Measurements from ENCODE around the gene CENPC.
"Not testable (repeated sequence)": the region's sequence is repeated elsewhere in the genome, so short reads cannot be mapped to it uniquely, and the experiment has no call there.

Gene CENPC

GRCh38 chr4:67447873-67448272 is 97.4 kb downstream of the CENPC start:
- no peaks in the 10 kb centered on the region for H3K4me1 Mint-ChIP-seq (ENCODE audit: low read depth)
- no peak overlapping the region for H3K4me3 Mint-ChIP-seq
- no peaks in the 10 kb centered on the region for H3K27me3 Mint-ChIP-seq (ENCODE audit: low read depth)
- H3K9me3 Mint-ChIP-seq, result peaks cover 16% of the 10 kb centered on the region
- H3K36me3 Mint-ChIP-seq (ENCODE audit: low read depth), result peaks cover 19% of the 10 kb centered on the region
- no peak for DNase-seq (ENCODE audit: low spot score)
- no peak overlapping the region for H3K27ac Mint-ChIP-seq

GRCh38 chr4:67446811-67447210 is 98.5 kb downstream of the CENPC start:
- no peaks in the 10 kb centered on the region for H3K27me3 Mint-ChIP-seq (ENCODE audit: low read depth)
- H3K4me1 Mint-ChIP-seq (ENCODE audit: low read depth), result no peaks in the 10 kb centered on the region
- DNase-seq (ENCODE audit: low spot score), result no peak
- peaks cover 16% of the 10 kb centered on the region for H3K9me3 Mint-ChIP-seq
- no peak overlapping the region for H3K4me3 Mint-ChIP-seq
- H3K36me3 Mint-ChIP-seq (ENCODE audit: low read depth), result peaks cover 17% of the 10 kb centered on the region
- H3K27ac Mint-ChIP-seq, result no peak overlapping the region

DNA sequence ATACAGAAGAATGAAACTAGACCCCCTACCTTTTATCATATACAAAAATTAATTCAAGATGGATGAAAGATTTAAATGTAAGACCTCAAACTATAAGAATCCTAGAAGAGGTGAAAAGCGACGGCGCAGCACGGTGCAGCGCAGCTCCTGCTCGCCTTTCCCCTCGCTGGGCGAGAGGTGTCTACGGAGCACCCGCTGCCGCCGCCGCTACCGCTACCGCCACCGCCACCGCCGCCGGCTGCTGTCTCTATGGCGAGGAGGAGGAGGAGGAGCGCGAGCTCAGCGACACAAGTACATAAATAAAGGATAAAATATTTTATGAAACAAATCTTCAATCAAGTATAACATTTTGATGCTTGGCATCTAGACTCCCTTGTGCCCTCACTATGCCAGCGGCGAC is 99.4 kb downstream of the CENPC start:
- H3K27ac Mint-ChIP-seq; H3K4me3 Mint-ChIP-seq; H3K27me3 Mint-ChIP-seq (ENCODE audit: low read depth); H3K4me1 Mint-ChIP-seq (ENCODE audit: low read depth); DNase-seq (ENCODE audit: low spot score): not testable (repeated sequence)
- peaks cover 25% of the 10 kb centered on the region for H3K36me3 Mint-ChIP-seq (ENCODE audit: low read depth)
- peaks cover 16% of the 10 kb centered on the region for H3K9me3 Mint-ChIP-seq

GRCh38 chr4:67438975-67439374 is 106.3 kb downstream of the CENPC start:
- Mint-ChIP-seq H3K9me3 (peaks cover 5% of the 10 kb centered on the region), H3K27me3 (ENCODE audit: low read depth) (no peaks in the 10 kb centered on the region), H3K27ac (no peak overlapping the region), H3K4me3 (no peak overlapping the region), H3K4me1 (ENCODE audit: low read depth) (peaks cover 7% of the 10 kb centered on the region), H3K36me3 (ENCODE audit: low read depth) (peaks cover 34% of the 10 kb centered on the region)
- DNase-seq (ENCODE audit: low spot score), result no peak

- Mint-ChIP-seq H3K27ac (no peak overlapping the region), H3K9me3 (peaks cover 5% of the 10 kb centered on the region), H3K27me3 (ENCODE audit: low read depth) (no peaks in the 10 kb centered on the region), H3K36me3 (ENCODE audit: low read depth) (peaks cover 35% of the 10 kb centered on the region), H3K4me1 (ENCODE audit: low read depth) (peaks cover 7% of the 10 kb centered on the region), H3K4me3 (no peak overlapping the region)
- no peak for DNase-seq (ENCODE audit: low spot score)
Observed at GRCh38 chr4:67437974-67438713, 107.2 kb downstream of the CENPC start.

- Mint-ChIP-seq H3K36me3 (ENCODE audit: low read depth) (peaks cover 31% of the 10 kb centered on the region), H3K4me1 (ENCODE audit: low read depth) (peaks cover 7% of the 10 kb centered on the region), H3K27ac (no peak overlapping the region), H3K27me3 (ENCODE audit: low read depth) (no peaks in the 10 kb centered on the region), H3K9me3 (peaks cover 5% of the 10 kb centered on the region), H3K4me3 (no peak overlapping the region)
- no peak for DNase-seq (ENCODE audit: low spot score)
Observed at GRCh38 chr4:67436742-67437141, 108.6 kb downstream of the CENPC start.

DNA sequence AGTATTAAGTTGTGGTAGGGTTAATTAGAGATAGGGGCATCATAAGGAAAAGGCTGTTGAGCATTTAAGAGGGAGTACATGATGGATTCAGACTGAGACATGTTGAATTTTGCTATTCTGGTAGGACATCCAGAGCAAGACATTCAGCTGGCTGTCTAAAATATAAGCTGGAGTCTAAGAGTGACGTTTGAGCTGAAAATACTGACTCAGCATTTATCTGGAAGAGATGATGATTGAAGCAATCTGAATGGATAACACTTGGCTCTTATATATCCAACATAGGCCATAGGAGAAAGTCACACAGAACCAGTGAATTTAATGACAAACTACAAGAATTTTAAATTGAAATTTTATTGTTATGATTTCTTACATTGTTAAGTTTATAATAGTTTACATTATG is 114.3 kb downstream of the CENPC start:
- H3K9me3 Mint-ChIP-seq, result peaks cover 5% of the 10 kb centered on the region
- H3K27ac Mint-ChIP-seq, result no peak overlapping the region
- no peaks in the 10 kb centered on the region for H3K27me3 Mint-ChIP-seq (ENCODE audit: low read depth)
- H3K36me3 Mint-ChIP-seq (ENCODE audit: low read depth), result peaks cover 11% of the 10 kb centered on the region
- H3K4me1 Mint-ChIP-seq (ENCODE audit: low read depth), result no peaks in the 10 kb centered on the region
- DNase-seq (ENCODE audit: low spot score), result no peak
- H3K4me3 Mint-ChIP-seq, result no peak overlapping the region

- Mint-ChIP-seq H3K36me3 (ENCODE audit: low read depth) (peaks cover 3% of the 10 kb centered on the region), H3K27me3 (ENCODE audit: low read depth) (no peaks in the 10 kb centered on the region), H3K4me1 (ENCODE audit: low read depth) (no peaks in the 10 kb centered on the region), H3K4me3 (no peak overlapping the region), H3K9me3 (no peaks in the 10 kb centered on the region), H3K27ac (no peak overlapping the region)
- DNase-seq (ENCODE audit: low spot score), result no peak
Observed at GRCh38 chr4:67428819-67429218, 116.5 kb downstream of the CENPC start.

All from T-helper 2 cell treated with Interferon-gamma antibody and Interleukin-4, amounts not matched to agents 5 μg/mL and 100 μg/mL, for 36 hours (primary cell).